ENCODE results near the gene OTOF.

The OTOF gene

GRCh38 chr2:26491563-26492167 is 13.7 kb upstream of the OTOF start:
- no peaks in the 10 kb centered on the region for H3K36me3 ChIP-seq (ENCODE audit: insufficient read depth, low read length)
- no peak overlapping the region for H3K9ac ChIP-seq (ENCODE audit: low read depth, low read length)
- no peaks in the 10 kb centered on the region for H3K9me3 ChIP-seq (ENCODE audit: control insufficient read depth, insufficient read depth, low read length)
- peaks cover 7% of the 10 kb centered on the region for H3K4me1 ChIP-seq (ENCODE audit: insufficient read depth, low read length)

- H3K36me3 ChIP-seq (ENCODE audit: insufficient read depth, low read length), result no peaks in the 10 kb centered on the region
- no peaks in the 10 kb centered on the region; the same call in 1 of the 2 replicates for H3K4me1 ChIP-seq (ENCODE audit: insufficient read depth, low read length)
- no peaks in the 10 kb centered on the region for H3K9me3 ChIP-seq (ENCODE audit: control insufficient read depth, insufficient read depth, low read length)
- no peak overlapping the region for H3K9ac ChIP-seq (ENCODE audit: low read depth, low read length)
Observed at GRCh38 chr2:26489213-26489850, 11.4 kb upstream of the OTOF start.

- no peaks in the 10 kb centered on the region; the same call in 1 of the 2 replicates for H3K4me1 ChIP-seq (ENCODE audit: insufficient read depth, low read length)
- no peaks in the 10 kb centered on the region for H3K9me3 ChIP-seq (ENCODE audit: control insufficient read depth, insufficient read depth, low read length)
- no peaks in the 10 kb centered on the region for H3K36me3 ChIP-seq (ENCODE audit: insufficient read depth, low read length)
- no peak overlapping the region for H3K9ac ChIP-seq (ENCODE audit: low read depth, low read length)
Observed at GRCh38 chr2:26488463-26489212, 10.7 kb upstream of the OTOF start.

- no peaks in the 10 kb centered on the region for H3K36me3 ChIP-seq (ENCODE audit: insufficient read depth, low read length)
- H3K9me3 ChIP-seq (ENCODE audit: control insufficient read depth, insufficient read depth, low read length), result no peaks in the 10 kb centered on the region
- H3K9ac ChIP-seq (ENCODE audit: low read depth, low read length), result no peak overlapping the region
- H3K4me1 ChIP-seq (ENCODE audit: insufficient read depth, low read length), result no peaks in the 10 kb centered on the region
Observed at GRCh38 chr2:26487192-26487591, 9.3 kb upstream of the OTOF start.

- Histone ChIP-seq H3K4me1 (ENCODE audit: insufficient read depth, low read length) (no peaks in the 10 kb centered on the region), H3K9me3 (ENCODE audit: control insufficient read depth, insufficient read depth, low read length) (no peaks in the 10 kb centered on the region), H3K36me3 (ENCODE audit: insufficient read depth, low read length) (no peaks in the 10 kb centered on the region), H3K9ac (ENCODE audit: low read depth, low read length) (no peak overlapping the region)
Observed at GRCh38 chr2:26486789-26487188, 8.9 kb upstream of the OTOF start.

- Histone ChIP-seq H3K9me3 (ENCODE audit: control insufficient read depth, insufficient read depth, low read length) (no peaks in the 10 kb centered on the region), H3K36me3 (ENCODE audit: insufficient read depth, low read length) (no peaks in the 10 kb centered on the region), H3K9ac (ENCODE audit: low read depth, low read length) (no peak overlapping the region)
Observed at GRCh38 chr2:26485725-26486418, 7.9 kb upstream of the OTOF start.

GRCh38 chr2:26485099-26485498 is 7.2 kb upstream of the OTOF start:
- Histone ChIP-seq H3K4me1 (ENCODE audit: insufficient read depth, low read length) (no peaks in the 10 kb centered on the region), H3K36me3 (ENCODE audit: insufficient read depth, low read length) (no peaks in the 10 kb centered on the region), H3K9ac (ENCODE audit: low read depth, low read length) (no peak overlapping the region), H3K9me3 (ENCODE audit: control insufficient read depth, insufficient read depth, low read length) (no peaks in the 10 kb centered on the region)

More at GRCh38 chr2:26485725-26486418, 7.9 kb upstream of the OTOF start:
- no peaks in the 10 kb centered on the region for H3K4me1 ChIP-seq (ENCODE audit: insufficient read depth, low read length)

GRCh38 chr2:26484579-26484978 is 6.7 kb upstream of the OTOF start:
- Histone ChIP-seq H3K9me3 (ENCODE audit: control insufficient read depth, insufficient read depth, low read length) (no peaks in the 10 kb centered on the region), H3K36me3 (ENCODE audit: insufficient read depth, low read length) (no peaks in the 10 kb centered on the region), H3K9ac (ENCODE audit: low read depth, low read length) (no peak overlapping the region), H3K4me1 (ENCODE audit: insufficient read depth, low read length) (no peaks in the 10 kb centered on the region)

GRCh38 chr2:26483957-26484565 is 6.1 kb upstream of the OTOF start:
- Histone ChIP-seq H3K4me1 (ENCODE audit: insufficient read depth, low read length) (no peaks in the 10 kb centered on the region), H3K36me3 (ENCODE audit: insufficient read depth, low read length) (no peaks in the 10 kb centered on the region), H3K9me3 (ENCODE audit: control insufficient read depth, insufficient read depth, low read length) (no peaks in the 10 kb centered on the region), H3K9ac (ENCODE audit: low read depth, low read length) (no peak overlapping the region)

- H3K9me3 ChIP-seq (ENCODE audit: control insufficient read depth, insufficient read depth, low read length), result no peaks in the 10 kb centered on the region
- H3K36me3 ChIP-seq (ENCODE audit: insufficient read depth, low read length), result no peaks in the 10 kb centered on the region
- H3K9ac ChIP-seq (ENCODE audit: low read depth, low read length), result no peak overlapping the region
- no peaks in the 10 kb centered on the region for H3K4me1 ChIP-seq (ENCODE audit: insufficient read depth, low read length)
Observed at GRCh38 chr2:26483516-26483915, 5.6 kb upstream of the OTOF start.

GRCh38 chr2:26483027-26483326 is 5.1 kb upstream of the OTOF start:
- Histone ChIP-seq H3K9me3 (ENCODE audit: control insufficient read depth, insufficient read depth, low read length) (no peaks in the 10 kb centered on the region), H3K9ac (ENCODE audit: low read depth, low read length) (no peak overlapping the region), H3K36me3 (ENCODE audit: insufficient read depth, low read length) (no peaks in the 10 kb centered on the region), H3K4me1 (ENCODE audit: insufficient read depth, low read length) (no peaks in the 10 kb centered on the region)

- H3K9ac ChIP-seq (ENCODE audit: low read depth, low read length), result no peak overlapping the region
- H3K36me3 ChIP-seq (ENCODE audit: insufficient read depth, low read length), result no peaks in the 10 kb centered on the region
- no peaks in the 10 kb centered on the region for H3K9me3 ChIP-seq (ENCODE audit: control insufficient read depth, insufficient read depth, low read length)
- H3K4me1 ChIP-seq (ENCODE audit: insufficient read depth, low read length), result peaks cover 3% of the 10 kb centered on the region; the same call in 1 of the 2 replicates
Observed at GRCh38 chr2:26482211-26483026, 4.5 kb upstream of the OTOF start.

- peaks cover 5% of the 10 kb centered on the region; the same call in 1 of the 2 replicates for H3K4me1 ChIP-seq (ENCODE audit: insufficient read depth, low read length)
- H3K9ac ChIP-seq (ENCODE audit: low read depth, low read length), result no peak overlapping the region
- H3K36me3 ChIP-seq (ENCODE audit: insufficient read depth, low read length), result no peaks in the 10 kb centered on the region
- no peaks in the 10 kb centered on the region for H3K9me3 ChIP-seq (ENCODE audit: control insufficient read depth, insufficient read depth, low read length)
Observed at GRCh38 chr2:26481706-26482105, 3.8 kb upstream of the OTOF start.

All from ES-I3 (cell line).